ENCODE measurements around the gene ABCA4.

The ABCA4 gene

DNA sequence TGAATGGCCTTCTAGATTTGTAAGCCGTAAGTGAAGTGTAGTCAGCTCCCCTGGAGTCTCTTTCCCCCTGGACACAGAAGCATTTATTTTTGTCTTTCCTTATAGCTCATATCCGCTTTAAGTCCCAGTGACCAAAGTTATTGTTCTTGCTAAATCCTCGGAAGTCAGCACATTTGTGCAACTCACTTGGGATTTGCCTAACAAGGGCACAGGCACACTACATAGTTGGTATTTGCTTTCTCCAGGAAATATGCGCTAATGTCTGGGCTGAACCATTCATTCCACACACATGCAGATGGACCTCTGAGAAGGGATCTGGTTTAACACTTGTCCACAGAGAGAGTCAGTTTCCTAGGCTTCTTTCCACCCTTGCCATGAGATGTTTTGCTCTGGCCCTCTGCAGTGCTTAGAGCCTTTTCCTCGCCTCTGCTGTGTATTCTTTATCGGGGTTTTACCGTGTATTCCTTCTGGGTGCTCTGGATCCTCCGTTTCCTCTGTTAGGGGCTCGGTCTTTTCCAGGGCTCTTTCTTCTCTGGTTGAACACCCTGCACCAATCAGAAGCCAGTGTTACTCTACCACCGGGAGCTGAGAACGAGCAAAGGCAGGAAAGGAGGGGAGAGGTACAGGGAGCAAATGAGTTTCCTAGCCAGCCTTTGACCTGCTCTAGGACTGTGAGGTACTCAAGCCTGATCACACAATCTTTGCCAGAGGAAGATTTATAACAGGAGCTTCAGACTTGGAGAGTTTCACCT is 72.4 kb downstream of the ABCA4 start:
- DNase-seq: no peak

DNA sequence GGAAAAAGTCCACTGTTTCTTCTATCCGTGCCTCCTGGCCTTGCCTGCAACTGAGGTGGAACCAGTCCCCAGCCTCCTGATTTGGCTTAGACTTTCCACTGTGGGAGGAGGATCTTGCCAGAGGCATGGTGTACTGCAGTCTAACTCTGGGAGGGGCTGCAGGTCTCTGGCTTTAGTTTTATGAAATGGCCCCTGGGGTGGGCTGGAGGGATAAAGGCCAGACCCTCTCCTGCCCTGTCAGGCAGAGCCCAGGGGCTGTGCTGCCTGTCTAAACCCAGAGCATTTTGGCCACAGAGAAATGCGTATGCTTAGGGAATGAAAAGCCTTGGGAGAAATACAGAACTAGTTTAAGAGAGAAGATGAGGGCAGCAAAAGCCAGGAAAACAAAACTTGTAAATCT is 73.0 kb downstream of the ABCA4 start:
- no peak for DNase-seq

DNA sequence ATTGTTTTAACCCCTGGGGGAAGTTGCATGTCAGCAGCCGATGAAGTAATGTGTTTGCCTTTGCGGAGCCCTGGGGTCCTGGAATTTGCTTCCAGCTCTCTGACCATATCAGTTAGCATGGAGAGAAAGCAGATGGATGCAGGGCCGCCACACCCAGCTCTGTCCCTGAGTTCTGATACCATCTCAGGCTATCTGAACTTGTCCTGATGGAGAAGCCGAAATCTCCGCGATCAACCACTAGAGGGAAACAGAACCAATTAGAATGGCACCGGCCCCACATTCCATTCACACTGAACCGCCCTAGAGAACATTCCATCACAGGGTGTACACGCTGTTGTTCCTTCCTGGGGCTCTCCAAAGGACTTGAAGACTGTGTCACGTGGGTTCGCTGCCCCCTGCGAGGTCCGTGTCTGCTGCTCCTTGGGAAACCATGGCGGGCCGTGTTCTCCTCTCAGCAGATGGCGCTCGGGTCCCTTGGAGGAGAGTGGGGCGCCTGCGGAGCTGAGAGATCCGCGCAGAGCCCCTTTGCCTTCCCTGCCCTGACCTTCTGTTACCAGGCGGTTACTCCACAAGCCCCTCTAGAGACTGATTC is 75.4 kb downstream of the ABCA4 start:
- no peak for DNase-seq

DNA sequence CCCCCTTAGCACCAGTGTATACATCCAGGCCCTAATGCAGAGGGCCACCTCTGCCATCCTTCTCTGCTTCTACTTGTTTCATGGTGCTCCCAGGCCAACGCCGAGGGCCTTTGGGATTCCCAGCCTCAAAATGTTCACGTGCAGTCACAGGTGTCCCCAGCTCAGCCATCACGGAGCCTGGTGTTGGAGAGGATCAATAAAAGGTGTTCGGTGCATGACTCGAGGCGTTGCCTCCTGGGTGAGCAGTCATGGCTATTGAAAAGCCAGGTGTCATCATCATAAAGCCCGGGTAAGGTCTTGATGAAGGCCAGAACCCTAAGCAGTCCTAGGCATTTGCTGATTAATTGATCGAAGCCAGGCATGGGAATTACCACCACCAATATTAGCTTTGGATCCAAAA is 76.1 kb downstream of the ABCA4 start:
- no peak for DNase-seq

DNA sequence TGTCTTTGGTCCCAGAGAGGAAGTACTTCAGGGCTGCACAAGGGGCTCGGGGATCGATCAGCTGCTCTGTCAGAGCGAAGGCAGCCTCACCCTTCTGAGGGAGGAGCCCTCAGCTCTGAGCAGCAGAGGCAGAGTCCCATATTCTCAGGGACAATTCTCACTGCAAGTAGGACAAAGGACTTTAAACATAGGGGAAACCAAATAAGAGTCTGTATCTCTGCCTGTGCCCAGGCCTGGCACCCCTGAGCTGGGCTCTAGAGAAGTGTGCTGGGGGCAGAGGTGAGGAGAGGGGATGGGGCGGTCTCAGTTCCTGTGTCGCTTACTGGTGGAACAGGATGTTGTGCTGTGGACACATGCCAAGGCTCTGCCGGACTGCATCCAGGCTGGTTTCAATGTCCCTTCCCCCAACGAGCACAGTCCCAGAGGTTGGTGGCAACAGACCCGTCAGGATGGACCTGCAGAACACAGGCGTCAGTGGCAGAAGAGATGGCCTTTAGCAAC is 76.6 kb downstream of the ABCA4 start:
- DNase-seq: no peak

DNA sequence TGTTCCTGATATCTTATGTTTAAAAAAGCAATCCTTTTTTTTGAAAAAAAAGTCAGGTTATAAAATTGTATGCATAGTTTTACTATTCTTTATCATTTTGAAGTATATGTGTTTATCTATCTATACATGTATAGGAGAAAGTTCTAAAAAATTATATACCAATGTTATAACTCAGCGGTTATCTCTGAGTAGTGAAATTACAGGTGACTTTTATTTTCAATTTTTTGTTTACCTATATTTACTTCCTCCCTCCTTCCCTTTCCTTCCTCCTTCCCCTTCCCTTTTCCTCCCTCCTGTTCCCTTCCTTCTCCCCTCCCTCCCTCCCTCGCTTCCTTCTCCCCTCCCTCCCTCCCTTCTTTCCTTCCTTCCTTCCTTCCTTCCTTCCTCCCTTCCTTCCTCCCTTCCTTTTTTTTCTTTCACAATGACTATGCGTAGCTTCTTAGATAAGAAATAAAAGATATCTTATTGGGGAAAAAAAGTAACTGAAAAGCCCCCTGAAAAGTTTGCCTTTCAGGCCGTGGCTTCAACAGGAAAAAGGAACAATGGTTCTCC is 77.1 kb downstream of the ABCA4 start:
- DNase-seq: no peak

DNA sequence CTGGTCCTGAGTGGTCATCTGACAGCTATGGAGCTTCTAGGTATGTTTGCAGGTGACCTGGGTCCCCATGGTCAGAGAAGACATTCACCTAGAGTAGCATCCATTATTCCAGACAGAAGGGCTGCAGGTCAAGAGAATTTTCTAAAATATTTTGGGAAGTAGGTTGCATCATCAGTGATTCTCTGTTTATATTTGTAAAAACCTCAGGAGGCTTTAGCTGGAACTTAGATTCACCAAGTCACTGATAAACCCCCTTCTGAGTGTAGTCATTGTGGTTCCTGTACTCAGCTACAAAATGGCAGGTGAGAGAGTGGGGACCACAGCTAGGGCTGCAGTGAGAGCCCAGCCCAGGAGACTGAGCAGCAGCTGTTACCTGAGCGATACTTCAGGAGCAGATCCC is 78.6 kb downstream of the ABCA4 start:
- DNase-seq: no peak

DNA sequence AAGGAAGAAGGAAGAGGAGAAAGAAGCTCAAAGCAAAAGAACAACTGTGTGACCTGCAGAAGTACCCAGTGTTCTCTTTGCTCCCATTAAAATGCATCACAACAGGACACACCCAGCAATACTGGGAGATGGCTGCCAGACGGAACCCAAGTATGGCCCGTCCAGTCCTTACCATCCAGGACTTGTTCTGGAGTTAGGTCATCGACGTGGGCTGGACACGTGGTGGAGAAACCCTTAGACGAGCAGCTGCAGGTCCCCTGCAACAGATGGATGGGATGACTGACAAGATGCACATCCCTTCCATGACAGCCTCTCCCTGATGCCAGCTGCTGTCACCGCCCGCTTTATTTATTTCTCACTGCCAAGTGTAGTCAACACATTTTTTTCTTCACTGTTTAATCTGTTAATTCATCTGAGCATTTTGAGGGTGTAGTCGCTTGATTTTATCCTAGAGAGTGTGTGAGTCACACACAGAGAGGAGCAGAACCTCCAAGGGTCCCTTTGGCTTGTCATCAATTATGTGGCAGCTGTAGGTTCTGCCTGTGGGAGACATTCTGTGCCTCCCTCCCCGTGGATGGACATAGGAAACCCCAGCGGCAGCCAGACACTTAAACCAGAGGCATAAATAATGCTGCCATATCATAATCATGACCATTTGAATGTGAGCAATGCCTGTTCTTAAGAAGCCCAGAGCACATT is 80.9 kb downstream of the ABCA4 start:
- no peak for DNase-seq

DNA sequence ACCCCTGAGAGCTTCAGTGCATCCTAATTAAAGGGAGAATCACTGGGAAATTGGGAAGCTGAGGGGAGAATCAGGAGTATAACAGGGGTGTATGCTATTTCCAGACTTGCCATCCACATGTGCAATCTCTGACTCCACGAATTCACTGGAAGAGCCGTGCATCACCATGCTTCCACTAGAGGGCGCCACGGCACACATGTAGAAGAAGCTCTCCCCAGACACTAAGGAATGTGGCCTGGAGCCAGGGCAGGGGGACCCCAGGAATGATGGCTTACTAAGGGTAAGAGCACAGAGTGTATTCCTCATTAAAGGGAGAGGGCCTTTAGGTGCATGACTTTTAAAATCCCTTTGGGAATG is 81.5 kb downstream of the ABCA4 start:
- DNase-seq: no peak

DNA sequence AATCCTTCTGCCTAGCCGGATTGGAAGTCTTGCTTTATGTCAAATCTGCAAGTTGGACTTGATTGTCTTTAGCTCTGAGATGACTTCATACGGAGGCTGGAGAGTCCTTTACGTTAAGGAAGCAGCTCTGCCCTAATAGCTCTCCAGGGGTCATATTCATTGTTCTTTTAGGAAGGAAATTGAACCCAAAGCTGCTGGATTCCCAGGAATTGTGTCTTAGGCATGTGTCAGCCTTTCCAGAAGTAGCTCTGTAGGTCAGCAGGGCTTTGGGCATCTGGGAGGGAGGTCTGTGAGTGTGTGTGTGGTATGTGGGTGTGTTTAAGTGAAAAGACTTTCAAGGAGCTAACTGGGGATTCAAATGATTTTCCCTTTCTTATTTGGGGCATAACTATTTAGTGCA is 82.4 kb downstream of the ABCA4 start:
- DNase-seq: no peak

DNA sequence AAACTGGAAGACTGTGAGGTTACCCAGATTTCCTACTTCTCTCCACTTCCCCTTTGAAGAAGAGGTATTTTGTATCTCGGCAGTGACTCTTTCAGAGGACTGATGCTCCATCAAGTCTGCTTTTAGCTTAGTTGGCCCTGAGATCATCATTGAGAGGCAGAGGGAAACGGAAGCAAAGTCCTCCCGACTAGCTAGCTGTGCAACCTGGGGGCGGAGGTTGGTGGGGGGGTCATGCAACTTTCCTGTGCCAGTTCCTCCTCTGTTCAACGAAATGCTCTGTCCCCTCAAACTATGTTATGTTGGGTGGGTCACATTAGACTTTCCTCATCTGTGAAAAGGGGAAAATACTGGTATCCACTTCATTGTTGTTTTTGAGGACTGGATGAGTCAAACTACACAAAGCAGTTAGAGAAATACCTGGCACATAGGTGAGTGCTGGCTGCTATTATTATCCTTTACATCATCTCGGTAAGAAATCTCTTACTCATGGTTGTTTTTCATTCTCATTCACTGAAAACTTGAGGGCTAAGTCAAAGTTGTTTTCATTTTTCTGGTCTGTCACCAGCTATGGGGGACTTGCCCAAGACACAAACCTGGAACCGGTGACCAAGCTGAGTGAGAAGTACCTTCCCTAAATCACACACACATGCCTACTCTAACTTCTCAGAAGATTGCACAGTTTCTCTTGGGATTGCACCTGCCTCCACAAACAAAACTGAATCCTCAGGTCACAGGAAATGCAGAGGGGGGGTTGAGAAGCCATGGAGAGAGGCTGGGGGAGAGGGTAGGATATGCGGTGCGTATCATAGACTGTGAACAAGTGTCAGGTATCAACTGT is 83.3 kb downstream of the ABCA4 start:
- DNase-seq: no peak

DNA sequence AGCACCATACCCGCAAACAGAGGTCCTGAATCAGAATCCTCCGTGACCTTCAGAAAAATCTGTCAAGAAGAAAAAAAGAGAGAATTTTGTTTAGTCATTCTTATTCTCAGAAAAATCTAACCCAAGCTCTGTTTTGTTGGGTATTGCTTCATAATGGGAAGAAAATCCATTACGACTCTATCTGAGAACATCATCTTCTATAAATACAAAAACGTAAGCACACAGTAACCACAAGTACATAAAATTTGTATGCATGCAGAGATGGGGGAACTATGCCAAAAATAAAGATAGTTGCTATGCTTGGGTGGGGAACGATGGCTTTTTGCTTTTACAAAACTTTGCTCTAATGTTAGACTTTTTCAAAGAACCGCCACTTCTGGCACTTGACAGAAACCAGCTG is 84.2 kb downstream of the ABCA4 start:
- DNase-seq: no peak

DNA sequence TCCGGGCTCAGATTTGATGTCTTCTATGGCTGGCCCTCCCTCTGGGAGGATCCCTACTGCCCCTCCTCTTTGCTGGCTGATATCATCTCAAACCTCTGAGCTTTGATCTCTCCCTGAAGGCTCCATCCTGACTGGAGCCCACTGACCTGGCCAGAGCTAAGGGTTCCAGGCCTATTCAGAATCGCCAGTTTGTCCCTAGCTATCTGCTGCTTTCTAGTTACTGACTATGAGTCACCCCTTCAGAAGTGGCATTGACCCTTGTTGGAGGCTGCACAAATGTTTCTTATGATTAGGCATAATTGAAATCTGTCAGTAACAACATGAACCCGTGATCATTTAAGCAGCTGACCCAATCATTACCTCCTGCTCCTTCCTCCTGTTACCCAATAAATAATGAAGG is 87.1 kb downstream of the ABCA4 start:
- no peak for DNase-seq

DNA sequence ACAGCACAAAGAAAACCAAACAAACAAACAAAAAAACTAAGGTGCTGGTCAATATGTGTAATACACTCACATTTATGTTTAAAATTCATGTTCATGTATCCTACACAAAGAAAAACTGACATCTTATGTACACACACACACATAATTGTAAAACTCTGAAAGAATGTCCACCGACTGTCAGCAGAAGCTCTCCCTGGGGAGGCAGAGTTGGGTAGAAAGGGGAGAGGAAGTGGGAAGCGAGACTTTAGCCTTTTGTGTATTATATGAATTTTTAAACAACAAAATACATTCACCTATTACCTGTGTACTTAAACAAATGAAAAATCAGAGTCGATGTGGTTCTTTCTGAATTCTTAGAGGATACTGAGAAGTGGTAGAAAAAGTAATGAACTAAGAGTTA is 88.3 kb downstream of the ABCA4 start:
- DNase-seq: no peak

DNA sequence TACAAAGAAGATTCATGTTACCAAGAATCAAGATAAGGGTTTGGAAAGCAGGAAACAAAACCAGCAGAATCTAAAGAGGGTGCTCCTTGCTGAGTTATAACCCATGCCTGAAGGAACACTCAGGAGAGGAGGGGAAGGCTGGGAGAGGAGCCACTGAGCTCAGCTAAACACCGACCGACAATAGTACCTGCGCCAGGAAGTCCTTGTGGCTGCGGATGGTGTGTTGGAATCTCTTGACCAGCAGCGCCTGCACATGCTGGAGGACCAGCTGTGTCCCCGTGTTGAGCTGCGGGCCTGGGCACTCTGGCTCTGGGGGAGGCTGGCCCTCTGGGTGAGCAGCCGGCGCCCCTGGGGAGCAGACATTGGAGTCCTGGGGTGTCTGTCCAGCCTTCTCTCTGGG is 89.4 kb downstream of the ABCA4 start:
- DNase-seq: no peak

DNA sequence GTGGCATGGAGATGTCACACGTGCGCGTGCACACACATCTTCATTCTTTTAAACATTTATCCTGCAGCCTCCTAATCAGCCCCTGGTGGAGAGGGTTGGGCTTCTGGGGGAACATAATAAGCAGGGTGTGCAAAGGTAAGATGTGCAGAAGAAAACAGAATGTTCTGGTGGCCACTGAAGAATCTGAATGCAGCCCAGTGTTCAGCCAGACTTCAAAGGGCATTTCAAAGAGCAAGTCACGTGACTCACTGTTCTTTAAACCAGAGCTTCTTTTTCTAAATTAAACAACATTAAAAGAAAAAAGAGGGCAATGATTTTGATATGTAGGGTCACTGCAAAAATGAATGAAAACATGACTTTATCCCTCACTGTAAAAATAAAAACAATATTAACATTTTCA is 89.8 kb downstream of the ABCA4 start:
- no peak for DNase-seq

DNA sequence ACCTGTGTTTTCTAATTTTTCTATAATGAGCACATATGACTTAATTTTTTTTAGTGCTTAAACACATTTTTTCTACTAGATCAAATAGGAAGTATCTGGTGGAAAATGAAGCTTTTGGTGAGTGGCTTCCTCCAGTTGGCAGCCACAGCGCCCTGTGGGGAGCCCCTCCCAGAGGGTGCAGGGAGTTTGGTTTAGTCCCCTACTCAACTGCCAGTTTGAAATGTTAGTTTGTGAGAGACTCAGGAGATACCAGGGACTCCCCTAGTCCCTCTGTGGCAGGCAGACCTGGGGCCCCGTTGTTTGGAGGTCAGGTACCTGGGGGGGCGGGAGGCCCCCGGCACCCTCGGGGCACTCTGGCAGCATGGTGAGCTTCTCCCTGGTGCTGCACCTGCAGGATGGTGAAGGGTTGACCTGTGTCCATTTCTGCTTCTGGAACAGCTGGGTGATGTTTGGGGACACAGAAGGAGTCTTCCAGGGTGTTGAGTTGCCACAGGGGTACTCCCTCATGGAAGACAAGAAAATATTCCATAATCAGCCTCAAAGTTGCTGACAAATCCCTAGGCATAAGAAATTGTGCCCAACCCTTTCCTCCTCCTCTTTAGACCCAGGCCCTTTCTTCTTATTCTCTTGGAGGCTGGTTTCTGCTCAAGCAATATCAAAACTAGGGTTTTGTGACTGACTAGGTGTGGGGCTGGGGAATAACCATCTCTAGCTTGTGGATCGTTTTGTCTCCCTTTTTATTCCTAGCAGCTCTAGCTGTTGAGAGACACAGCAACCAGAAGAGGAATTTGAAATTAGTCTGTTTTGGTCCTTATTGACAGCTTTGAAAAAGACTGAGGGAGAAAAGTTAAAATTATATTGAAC is 91.6 kb downstream of the ABCA4 start:
- no peak for DNase-seq

DNA sequence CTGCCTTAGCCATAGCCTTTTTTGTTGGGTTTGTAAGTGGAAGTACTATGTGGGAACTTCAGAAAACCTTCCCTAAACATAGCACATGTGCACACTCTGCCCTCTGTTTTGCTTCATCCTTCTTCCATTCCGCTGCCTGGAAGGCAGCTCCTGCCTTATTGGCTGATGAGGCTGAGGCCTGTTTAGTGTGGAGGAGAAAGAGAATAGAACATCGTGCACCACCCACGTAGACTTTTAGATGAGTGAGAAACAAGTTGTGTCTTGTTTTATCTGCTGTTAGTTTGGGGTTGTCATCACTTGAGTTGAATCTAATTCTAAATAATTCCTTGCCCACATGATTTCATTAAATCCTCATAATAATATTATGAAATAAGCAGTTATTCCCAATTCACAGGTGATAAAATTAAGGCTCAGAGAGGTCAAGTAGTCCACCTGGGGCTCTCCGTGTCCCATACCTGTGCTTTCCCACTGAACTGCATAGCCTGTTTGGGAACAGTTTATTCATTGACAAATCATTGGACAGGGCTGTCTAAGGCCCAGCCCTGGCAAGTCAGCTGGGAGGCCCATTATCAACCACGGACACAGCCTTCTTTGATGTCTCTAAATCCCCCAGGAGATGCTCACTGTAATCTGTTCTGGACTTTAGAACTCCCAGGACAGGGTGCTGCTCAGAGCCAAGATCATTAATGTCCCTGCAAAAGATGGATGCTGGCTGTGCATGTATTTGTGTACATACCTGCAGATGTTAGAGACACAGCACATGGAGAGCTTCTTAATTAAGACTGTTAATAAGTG is 93.0 kb downstream of the ABCA4 start:
- no peak for DNase-seq

DNA sequence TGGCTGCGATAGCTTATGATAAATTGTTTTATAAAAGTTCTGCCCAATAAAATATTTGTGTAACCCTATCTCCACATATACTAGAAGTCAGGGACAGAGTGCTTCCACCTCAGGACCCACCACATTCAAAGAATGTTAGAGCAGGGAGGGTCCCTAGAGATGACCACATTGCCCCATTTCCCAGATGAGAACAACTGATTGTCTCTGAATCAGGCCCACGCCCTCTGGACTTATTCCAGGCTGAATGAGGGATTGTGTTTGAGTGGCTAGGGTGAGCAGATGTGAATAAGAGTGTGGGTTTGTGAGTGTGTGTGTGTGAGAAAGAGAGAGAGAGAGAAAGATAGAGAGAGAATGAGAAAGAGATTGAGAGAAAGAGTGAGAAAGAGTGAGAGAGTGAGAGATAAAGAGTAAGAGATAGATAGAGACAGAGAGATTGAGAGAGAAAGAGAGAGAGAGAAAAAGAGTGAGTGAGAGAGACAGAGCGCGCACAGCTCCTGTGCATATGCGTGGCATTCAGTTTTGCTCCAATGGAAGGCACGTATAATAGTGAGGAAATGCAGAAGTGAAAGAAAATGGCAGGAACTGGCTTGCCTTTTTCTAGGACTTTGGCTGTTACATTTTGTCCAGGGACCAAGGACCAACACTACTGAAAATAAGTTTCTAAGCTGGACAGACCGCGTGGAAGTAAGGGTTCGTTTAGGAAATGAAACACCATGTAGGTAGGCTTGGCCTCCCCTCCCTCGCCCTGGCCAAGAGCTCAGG is 94.1 kb downstream of the ABCA4 start:
- DNase-seq: no peak
